ENCODE results near the gene SERGEF. TPM values are rescaled to one million over a fixed set of nuclear protein-coding genes. Genes with fewer than 3 reads are reported as not detected.

Gene SERGEF
- total and polyA plus RNA-seq, 12 donors = 14.8 to 105 (median 19.9) TPM

- intact Hi-C loops (cut with DNase I) = loop anchor here in 1 of 10 donors (5.0 kb wide), 1 partner anchor 50 kb away; no protein-coding TSS in a partner anchor
- Histone ChIP-seq H3K9me3 (no peaks in the 10 kb centered on the region), H3K4me3 (no peak overlapping the region), H3K4me1 (no peaks in the 10 kb centered on the region), H3K27me3 (no peaks in the 10 kb centered on the region), H3K36me3 (no peaks in the 10 kb centered on the region), H3K27ac (no peak overlapping the region)
- ATAC-seq = no peak
- TF ChIP-seq CTCF (IDR thresholded peaks at IDR 0.05) = no peak
- no peak for DNase-seq
- 92 to 94% methylated on average over 14 of the region's 14 CpGs for WGBS, 2 donors
Observed at GRCh38 chr11:17786824-17787525, 225.9 kb downstream of the SERGEF start.

GRCh38 chr11:17783878-17784277, 229.0 kb downstream of the SERGEF start:
- TF ChIP-seq CTCF (IDR thresholded peaks at IDR 0.05) = no peak
- intact Hi-C loops (cut with DNase I) = no loop called here
- DNase-seq (no peak), ATAC-seq (no peak)
- Histone ChIP-seq H3K36me3 (no peaks in the 10 kb centered on the region), H3K4me3 (no peak overlapping the region), H3K27me3 (no peaks in the 10 kb centered on the region), H3K4me1 (no peaks in the 10 kb centered on the region), H3K9me3 (no peaks in the 10 kb centered on the region), H3K27ac (no peak overlapping the region)
- WGBS, 2 donors = 93 to 94% methylated on average over 4 of the region's 4 CpGs

- no peaks in the 10 kb centered on the region for H3K4me1 ChIP-seq
- no peak for ATAC-seq
- 84 to 86% methylated on average over 4 of the region's 4 CpGs for WGBS, 2 donors
- no peaks in the 10 kb centered on the region for H3K36me3 ChIP-seq
- DNase-seq = no peak
- intact Hi-C loops (cut with DNase I) = no loop called here
- H3K4me3 ChIP-seq = no peak overlapping the region
- TF ChIP-seq CTCF (IDR thresholded peaks at IDR 0.05) = no peak
- no peaks in the 10 kb centered on the region for H3K27me3 ChIP-seq
- H3K9me3 ChIP-seq = no peaks in the 10 kb centered on the region
- H3K27ac ChIP-seq = no peak overlapping the region
Observed at GRCh38 chr11:17782603-17783337, 230.1 kb downstream of the SERGEF start.

GRCh38 chr11:17782145-17782544, 230.7 kb downstream of the SERGEF start:
- no peak for TF ChIP-seq CTCF (IDR thresholded peaks at IDR 0.05)
- Histone ChIP-seq H3K4me1 (no peaks in the 10 kb centered on the region), H3K36me3 (no peaks in the 10 kb centered on the region), H3K9me3 (no peaks in the 10 kb centered on the region), H3K27me3 (no peaks in the 10 kb centered on the region), H3K4me3 (no peak overlapping the region), H3K27ac (no peak overlapping the region)
- DNase-seq (no peak), ATAC-seq (no peak)
- 91% methylated on average over 12 of the region's 12 CpGs for WGBS, 2 donors
- intact Hi-C loops (cut with DNase I) = no loop called here

All from heart right ventricle (tissue), 16 donors.